HG03139 (cell line): Measurements from ENCODE around the gene PTTG1IP.
"Not testable (repeated sequence)": the region's sequence is repeated elsewhere in the genome, so short reads cannot be mapped to it uniquely, and the experiment has no call there.

Source experiments
- ATAC-seq: cut with Tn5 transposase; IDR thresholded peaks from one replicate; pipeline ENCODE4 v1.9.1; 2021; ENCODE audit not compliant: unreplicated experiment

The PTTG1IP gene

DNA sequence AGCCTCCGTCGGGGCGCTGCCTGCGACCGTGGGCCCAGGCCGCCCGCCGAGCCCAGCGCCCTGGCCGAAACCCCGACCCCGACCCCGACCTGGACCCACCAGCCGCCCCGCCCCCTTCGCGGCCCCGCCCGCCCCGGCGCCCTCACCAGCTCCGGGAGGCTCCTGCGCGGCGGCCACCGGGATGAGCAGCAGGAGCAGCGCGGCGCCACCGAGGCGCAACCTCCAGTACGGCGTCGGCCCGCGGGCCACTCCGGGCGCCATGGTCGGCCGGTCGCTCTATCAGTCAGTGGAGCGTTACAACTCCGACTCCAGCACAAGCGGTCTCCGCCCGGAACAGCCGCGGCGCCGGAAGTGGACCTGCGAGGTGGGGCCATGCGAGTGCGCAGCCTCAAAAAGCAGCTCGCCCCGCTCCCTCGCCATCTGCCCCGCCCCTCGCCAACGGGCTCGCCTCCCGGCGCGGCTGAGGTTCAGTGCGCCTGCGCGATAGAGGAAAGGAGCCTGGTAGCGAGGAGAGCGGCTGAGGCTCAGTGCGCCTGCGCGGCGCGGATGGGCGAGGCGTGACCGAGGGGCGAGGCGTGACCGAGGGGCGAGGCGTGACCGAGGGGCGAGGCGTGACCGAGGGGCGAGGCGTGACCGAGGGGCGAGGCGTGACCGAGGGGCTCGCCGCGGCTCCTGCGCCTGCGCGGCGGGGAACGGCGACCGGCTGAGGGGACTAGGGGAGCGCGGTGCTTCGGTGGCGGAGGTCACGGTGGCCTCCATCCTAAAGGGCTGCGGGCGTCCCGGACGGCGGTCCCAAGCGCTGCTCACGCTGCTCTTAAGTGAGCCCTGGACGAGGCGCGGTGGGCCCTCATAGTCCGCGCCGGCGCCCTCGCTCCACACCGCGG is at the start of gene PTTG1IP:
Gene PTTG1IP (minus strand): TSS at position 335 of the 884 bp plus-strand sequence. CDS start 74 bp downstream, at position 261.
- ATAC-seq, result peak; percentile 67

GRCh38 chr21:44921928-44922327 is 48.4 kb upstream of the PTTG1IP start:
- ATAC-seq, result no peak

DNA sequence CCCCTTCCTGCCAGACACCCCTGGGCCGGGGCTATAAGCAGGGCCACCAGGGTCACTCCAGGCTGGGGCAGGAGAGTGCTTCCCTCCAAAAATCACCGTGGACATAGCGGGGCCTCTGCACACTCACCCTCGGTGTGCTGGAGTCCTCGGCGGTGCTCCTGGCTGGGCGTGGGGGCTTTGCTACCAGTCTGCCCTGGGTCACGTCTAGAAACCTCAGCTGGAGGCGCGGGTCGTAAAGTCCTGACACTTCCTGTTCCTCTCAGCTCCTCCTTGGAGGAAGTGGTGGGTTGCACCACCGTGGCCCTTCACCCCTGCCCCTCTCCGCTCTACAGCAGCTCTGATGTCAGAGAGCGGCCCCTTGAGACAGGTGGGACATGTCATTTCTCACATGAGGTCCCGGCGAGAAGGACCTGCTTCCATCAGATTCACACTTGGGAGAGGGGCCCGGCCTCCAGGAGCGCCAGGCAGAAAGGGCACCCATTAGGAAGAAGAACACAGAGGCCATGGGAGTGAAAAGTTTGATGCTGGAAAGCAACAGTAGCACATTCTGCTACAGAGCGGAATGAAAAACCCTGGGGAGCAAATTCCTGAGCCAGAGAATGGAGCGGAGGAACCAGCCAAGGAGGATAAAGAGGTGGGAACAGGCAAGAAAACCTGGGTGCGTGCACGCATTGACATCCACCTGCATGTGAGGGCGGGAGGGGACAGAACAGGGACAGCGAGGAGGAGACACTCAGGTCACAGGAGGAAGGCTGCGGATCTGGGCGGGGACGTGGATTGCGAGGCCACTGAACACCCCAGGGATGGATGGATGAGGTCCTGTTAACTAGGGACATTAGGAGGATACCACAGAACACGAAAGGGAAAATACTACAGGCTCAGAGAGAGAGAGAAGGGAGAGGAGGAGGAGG is 47.5 kb upstream of the PTTG1IP start, which contains the start of gene ITGB2:
Gene ITGB2 (minus strand): TSS at position 206 of the 911 bp plus-strand sequence. CDS start 10,117 bp downstream, outside the sequence.
- ATAC-seq, result no peak

- no peak for ATAC-seq
Observed at GRCh38 chr21:44919913-44920693, 46.6 kb upstream of the PTTG1IP start.

GRCh38 chr21:44919111-44919912 is 45.8 kb upstream of the PTTG1IP start:
- no peak for ATAC-seq

DNA sequence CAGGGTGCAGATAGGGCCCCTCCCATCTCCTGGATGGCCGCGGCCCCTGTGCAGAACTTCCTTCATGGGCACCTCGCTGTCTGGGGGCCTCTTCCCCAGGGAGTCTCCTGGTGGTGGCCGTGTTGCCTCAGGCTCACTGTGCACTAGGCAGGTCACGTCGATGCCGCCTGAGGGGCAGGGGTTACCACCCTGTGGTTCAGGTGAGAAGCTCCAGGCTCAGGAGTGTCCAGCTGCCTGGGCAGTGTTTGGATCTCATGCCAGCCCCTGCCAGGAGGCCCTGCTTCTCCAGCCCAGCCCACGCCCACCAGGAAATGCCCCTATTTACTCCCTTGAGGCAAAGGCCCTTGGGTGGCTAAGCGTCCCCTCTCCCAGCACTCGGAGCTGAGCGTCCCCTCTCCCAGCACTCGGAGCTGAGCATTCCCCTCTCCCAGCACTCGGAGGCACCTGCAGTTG is 45.1 kb upstream of the PTTG1IP start:
- ATAC-seq, result no peak

DNA sequence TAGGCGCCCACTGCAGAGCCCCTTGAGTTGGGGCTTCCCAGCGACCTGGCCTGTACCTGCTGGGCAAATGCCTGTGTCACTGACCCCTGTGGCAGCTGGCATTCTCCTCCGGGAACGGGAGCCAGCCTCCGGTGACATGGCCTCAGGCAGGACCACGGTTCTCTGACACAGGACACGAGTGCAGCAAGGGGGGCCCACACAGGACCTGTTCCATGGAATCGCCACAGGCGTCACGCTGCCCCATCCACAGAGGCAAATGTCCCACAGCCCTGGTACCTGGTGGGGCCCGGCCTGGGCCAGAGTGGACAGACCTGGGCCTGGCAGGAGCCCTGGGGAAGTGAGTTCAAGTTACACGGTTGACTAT is 44.6 kb upstream of the PTTG1IP start:
- ATAC-seq, result no peak

- ATAC-seq, result no peak
Observed at GRCh38 chr21:44917446-44918106, 44.1 kb upstream of the PTTG1IP start.

GRCh38 chr21:44916965-44917364 is 43.5 kb upstream of the PTTG1IP start:
- no peak for ATAC-seq

- peak; percentile 42 for ATAC-seq
Observed at GRCh38 chr21:44914176-44914874, 40.8 kb upstream of the PTTG1IP start.

GRCh38 chr21:44913425-44914175 is 40.1 kb upstream of the PTTG1IP start:
- no peak for ATAC-seq

GRCh38 chr21:44912506-44913412 is 39.3 kb upstream of the PTTG1IP start:
- not testable (repeated sequence) for ATAC-seq

GRCh38 chr21:44912158-44912473 is 38.6 kb upstream of the PTTG1IP start:
- no peak for ATAC-seq

DNA sequence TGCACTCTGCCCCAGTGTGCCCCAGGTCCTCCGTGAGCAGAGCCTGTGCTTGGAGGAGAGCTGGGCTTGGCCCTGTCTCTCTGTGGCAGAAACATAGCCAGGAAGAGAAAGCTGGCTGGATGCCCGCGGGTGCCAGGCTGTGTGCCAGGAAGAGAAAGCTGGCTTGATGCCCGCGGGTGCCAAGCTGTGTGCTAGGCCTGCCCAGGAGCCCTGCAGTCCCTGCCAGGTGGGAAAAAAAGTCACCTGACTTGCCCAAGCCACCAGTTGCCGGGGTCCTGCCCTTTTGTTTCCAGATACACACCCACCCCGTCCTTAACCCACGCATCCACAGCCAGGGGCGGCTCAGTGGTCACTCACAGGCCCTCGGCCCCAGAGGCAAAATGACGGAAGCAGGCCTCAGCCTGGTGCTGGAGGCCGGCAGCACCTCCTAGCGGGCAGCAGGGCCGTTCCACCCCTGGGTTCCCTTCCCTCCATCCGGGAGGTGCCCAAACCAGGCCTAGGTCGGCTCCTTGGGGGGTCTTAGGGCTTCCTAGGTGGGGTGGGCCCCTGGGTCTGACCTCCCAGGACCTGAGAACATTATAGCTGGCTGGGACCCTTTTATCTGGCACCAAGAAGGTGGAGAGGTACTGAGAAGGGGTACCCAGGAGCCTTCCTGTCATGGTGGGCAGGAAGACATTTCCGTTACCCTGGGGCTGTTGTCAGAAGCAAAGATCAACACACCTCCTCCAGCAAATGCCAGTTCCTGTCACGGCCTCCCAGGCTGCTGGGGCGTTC is 38.1 kb upstream of the PTTG1IP start:
- no peak for ATAC-seq

GRCh38 chr21:44911068-44911383 is 37.5 kb upstream of the PTTG1IP start:
- no peak for ATAC-seq

DNA sequence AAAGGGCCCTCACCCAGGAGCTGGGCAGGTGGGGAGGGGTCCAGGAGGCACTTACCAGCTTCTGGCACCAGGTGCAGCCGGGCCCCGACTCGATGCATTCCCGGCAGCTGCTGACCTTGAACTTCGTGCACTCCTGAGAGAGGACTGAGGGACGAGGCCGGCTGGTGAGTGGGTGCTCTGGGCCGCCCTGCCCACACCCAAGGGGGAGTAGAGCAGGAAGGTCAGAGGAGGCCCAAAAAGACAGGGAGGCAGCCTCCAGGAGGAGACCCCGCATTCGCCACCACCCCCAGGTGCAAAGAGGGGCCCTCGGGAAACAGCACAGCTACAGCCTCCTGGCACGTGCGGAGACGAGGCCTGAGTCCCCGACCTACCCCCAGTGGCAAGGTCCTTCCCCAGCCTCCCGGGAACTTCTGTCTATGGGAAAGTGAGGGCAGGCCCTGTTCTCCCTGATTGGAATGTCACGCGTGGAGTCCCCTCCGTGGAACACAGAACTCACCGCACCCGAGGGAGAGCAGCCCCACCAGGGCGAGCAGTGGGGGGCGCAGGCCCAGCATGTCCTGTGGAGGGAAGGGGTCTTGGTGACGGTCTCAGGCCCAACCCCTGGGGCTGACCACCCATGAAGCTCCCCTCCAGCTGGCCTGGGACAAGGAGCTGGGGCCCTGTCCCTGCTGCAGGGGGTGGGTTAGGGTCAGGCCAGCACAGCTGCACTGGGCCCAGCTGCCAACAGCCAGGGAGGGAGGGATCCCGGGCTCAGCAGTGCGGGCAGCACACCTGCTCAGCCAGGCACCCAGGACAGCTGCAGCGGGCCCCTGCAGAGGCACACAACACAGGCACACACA is 37.0 kb upstream of the PTTG1IP start:
- no peak for ATAC-seq
